Left renal cortex interstitium (tissue), 4 donors: ENCODE results near the gene LCMT1. TPM values are rescaled to one million over a fixed set of nuclear protein-coding genes. Genes with fewer than 3 reads are reported as not detected.
"Not testable (repeated sequence)": the region's sequence is repeated elsewhere in the genome, so short reads cannot be mapped to it uniquely, and the experiment has no call there.

ENCODE experiments used
- DNase-seq, 4 donors: peaks; one replicate each; pipeline ENCODE4 v3.0.0-alpha.2; 2013; ENCODE audit warnings: low read depth in 4 of 4, low spot score in 2 of 4, missing footprints in 1 of 4
- polyA plus RNA-seq, 4 donors: library from polyadenylated mRNA; unstranded; fragments of 120-200 nt; gene quantifications; one replicate each; pipeline ENCODE4 v1.2.1, GENCODE V29; 2013; ENCODE audit not compliant: insufficient read length in 4 of 4

Gene LCMT1
- polyA plus RNA-seq, 4 donors: 61.0 to 76.6 (median 68.4) TPM

DNA sequence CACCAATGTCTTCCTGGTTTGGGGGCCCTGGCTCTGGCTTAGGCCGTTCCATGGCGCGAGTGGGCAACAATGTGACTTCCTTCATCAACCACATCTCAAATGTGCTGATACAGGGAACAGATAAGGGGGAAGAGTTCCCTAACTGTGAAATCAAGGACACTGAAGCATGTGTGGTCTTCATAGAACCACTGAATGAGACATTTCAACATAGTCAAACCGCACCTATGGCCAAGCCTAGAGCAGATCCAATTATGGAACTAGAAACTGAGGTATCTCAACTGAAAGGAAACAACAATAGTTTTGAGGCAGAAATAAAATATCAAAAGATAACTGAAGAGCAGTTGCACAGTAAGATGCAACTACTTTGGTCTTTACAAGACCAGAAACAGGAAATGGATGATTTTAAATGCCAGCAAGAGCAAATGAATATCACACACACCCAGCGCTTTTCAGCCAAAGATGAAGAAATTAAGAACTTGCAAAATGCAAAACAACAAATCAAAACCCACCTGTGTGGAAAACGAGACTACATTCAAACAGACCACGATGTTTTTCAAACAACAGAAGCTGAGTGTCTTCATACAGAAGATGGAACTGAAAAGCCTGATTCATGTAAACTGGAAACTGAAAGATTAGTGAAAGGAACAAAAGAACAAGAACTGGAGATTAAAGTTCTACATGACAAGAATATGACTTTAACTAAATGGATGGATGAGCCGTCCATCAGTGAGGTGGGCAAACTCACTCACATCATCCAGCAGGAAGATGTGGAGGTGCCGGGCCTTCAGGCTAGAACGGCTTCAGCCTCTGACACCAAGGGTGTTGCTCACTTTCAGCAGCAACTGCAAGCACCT, 18.1 kb upstream of the LCMT1 start:
- DNase-seq: no peak

DNA sequence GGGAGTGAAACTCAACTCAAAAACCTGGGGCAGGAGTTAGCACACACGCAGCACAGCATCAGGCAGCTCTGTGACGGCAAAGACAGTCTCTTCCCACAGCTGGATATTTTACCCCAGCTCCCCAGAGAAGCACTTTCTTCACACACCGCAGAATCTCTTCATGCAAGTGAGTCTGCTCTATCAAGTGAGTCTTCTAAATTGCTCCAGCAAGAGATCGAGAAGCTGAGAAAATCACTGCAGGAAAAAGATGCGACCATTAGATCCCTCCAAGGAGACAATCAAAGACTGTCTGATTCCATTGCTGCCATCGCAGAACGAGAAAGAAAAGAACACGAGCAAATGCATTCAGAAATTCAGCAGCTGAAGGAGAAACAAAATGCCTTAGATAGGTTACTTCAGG, 16.9 kb upstream of the LCMT1 start:
- no peak for DNase-seq

- no peak for DNase-seq
These were observed 15.9 kb upstream of the LCMT1 start for GRCh38 chr16:25095636-25096035.

DNA sequence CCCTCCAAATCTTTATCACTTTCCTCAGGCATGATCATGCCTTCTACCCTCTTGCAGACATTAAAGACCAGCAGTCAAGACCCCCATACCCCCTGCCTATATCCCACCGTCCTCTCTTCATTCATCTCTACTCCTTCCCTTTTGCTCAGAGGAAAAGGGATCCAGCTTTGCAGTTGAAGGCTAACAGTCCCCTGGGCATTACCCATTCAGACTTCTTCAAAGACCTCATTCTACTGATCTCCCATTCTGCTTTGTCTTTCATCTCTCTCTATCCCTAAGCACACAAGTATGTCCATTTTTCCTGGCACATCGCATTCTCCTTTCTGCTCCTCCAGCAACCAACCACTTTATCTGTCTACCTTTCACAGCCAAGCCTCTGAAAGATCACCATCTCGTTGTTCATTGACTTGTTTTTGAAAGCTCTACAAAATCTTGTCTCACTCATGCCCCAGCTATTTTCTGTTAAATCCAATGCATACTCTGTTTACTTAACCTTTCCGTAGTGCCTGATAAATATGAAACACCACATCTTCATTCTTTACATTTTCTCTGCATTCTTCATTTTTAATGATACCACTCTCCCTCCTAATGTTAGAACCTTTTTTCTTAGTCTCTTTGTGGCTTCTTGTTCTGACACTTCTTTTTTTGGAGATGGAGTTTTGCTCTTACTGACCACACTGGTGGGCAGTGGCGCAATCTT, 14.1 kb upstream of the LCMT1 start:
- DNase-seq: no peak

GRCh38 chr16:25100511-25100910, 11.0 kb upstream of the LCMT1 start:
- DNase-seq: no peak

- peak; percentile 47 to 84 (median 76) for DNase-seq
These were observed 4.7 kb upstream of the LCMT1 start for GRCh38 chr16:25106567-25107465.

- no peak for DNase-seq
These were observed 4.1 kb upstream of the LCMT1 start for GRCh38 chr16:25107466-25107792.

DNA sequence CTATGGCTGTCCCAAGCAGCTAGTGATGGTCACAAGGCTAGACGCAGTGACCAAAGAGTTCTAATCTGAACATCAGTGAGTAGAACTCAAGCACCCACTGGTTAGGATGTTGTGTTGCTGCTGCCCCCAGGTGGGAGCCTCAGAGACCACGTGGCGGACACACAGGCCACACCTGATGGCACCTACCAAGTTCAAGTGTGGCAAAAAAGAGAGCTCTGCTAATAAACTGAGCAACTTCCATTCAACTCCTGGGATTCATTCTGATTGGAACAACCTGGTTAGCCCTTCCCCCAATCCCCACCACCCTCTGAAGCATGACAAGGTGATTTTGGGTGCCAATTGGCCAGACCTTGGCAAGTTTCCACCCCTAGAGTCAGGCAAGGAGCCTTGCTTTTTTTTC, 3.5 kb upstream of the LCMT1 start:
- no peak for DNase-seq

DNA sequence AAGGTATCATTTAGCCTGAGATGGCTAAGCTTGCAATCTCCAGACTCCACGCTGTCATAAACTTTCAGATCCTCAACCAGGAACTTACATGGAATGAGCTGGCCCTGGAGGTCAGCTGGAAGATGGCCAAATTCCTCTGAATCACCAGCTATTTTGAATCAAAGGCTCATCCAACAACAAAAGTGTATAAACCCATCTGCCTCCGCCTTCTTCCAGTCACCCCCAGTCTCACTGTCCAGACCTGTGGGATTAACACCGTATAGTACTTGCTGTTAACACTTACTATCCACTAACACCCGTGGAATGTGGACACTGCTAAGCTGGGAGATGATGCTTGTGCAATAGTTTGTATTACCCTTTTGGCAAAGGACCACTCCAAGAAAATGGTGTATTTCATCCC, 1.9 kb upstream of the LCMT1 start:
- no peak for DNase-seq

DNA sequence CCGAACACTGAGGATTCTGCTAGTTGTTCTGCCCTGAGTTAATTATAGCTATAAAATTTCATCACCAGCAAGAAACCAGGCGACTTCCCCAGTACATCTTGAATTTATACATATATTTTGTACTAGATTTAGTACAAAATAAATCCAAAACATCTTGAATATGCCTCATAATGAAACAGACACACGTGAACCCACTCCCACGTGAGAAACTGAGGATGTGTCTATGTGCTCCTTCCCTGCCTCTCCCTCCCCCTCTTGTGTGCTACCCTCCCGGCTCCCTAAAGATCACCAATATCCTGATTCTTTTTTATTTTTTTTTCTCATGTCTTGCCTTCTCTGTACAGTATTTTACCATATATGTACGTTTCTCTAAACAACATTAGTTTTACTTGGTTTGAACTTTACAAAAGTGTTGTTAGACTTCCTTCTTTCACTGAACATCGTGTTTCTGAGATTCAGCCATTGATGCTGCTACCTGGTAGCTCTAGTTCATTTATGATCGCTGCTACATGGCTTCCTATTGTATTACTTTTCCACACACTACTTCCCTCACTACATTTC, 1.1 kb upstream of the LCMT1 start:
- no peak for DNase-seq

GRCh38 chr16:25114121-25114520, 2.6 kb downstream of the LCMT1 start:
- no peak for DNase-seq

DNA sequence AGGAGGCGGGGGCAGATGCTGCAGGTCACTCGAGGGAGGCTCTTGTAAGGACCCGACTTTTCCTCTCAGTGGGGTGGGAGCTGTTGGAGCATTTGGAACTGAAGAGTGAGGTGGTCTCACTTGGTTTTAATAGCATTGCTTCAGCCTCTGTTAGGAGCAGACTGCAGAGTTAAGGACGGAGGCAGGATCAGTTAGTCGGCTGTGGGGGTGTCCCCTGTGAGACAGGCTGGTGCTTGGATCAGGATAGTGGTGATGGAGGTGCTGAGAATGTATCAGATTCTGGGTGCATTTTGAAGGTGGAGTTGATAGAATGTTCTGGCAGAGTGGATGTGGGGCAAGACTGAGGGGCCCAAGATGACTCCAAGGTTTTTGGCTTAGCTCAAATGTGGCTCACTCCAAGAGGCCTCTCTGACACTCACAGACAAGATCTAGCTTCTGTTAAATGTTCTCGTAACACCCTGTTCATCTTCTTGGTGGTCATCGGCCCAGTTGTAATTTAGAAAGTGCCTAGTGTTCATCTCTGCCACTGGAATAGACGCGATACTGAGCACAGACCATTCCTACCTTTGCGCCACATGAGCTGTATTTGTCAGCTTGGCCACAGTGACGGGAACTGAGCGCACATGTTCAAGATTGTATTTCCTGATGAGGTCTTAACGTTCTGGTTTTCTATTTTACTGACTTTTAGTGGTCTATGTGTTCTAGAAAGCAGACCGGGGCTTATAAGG, 7.5 kb downstream of the LCMT1 start:
- DNase-seq: no peak

- DNase-seq: no peak
These were observed 10.5 kb downstream of the LCMT1 start for GRCh38 chr16:25121824-25122600.

- DNase-seq: no peak
These were observed 13.0 kb downstream of the LCMT1 start for GRCh38 chr16:25124503-25124902.

DNA sequence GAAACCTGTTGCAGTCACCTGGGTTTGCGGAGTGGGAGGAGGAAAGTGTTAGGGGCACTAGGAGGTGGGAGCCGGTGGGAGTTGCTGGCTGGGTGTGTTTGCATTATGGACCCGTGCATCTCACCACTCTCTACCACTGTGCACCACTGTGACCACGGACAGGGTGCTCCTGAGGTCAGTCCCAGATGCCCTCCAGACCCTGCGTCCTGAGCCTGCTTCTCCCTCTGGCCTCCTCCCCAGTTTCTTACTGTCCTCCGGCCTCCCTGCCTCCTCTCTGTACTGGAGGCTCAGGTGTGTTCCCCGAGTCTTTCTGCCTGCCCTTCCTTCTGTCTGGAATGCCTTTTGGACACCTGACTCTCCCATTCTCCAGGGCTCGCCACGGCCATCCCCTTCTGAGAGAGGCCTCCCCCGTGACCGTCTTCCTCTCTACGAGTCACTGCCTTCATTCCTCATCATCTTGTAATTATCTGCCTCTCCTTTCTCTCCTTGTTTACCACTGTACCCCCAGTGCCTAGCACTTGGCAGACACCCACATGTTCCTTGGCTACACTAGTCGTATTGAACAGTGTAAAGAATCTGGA, 14.6 kb downstream of the LCMT1 start:
- DNase-seq: not testable (repeated sequence)

DNA sequence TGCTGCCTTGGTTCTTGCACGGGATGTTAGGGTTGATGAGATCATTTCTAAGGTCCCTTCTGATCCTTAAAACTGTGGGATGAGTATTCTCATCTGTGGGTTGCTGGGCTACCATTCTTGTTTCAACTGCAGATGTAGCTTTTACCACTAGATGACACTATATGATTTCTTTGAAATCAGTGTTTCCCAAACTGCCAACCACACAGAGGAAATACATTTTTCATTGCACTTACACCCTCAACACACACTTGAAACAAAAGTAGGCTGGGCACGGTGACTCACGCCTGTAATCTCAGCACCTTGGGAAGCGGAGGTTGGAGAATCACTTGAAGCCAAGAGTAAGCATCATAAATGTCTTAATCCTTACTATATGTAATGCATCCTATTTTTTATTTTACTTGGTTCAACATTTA, 15.3 kb downstream of the LCMT1 start:
- DNase-seq: no peak

DNA sequence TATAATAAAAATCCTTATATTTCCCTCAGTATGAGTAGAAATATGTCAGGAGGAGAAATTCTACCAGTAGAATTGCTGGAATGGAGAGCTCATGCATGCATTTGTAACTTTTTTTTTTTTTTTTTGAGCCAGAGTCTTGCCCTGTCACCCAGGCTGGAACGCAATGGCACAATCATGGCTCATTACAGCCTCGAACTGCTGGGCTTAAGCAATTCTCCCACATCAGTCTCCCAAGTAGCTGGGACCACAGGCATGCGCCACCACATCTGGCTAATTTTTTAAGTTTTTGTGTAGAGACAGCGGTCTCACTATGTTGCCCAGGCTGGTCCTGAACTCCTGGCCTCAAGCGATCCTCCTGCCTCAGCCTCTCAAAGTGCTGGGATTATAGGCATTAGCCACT, 21.2 kb downstream of the LCMT1 start:
- not testable (repeated sequence) for DNase-seq

GRCh38 chr16:25134166-25134700, 22.7 kb downstream of the LCMT1 start:
- no peak for DNase-seq
